AG09319 (cell line): ENCODE results near the gene C3orf22.

Experiments used
- DNase-seq: peaks from one replicate; pipeline ENCODE4 v3.0.0-alpha.2; 2010; ENCODE audit warnings: low read depth; ENCODE audit errors: extremely low read depth
- TF ChIP-seq, protein P1 (sequence below): IDR thresholded peaks from 2 replicates; pipeline ENCODE4 v1.5.1; 2011; ENCODE audit warnings: low read depth, mild to moderate bottlenecking, inconsistent platforms, low read length, moderate library complexity

Gene C3orf22

DNA sequence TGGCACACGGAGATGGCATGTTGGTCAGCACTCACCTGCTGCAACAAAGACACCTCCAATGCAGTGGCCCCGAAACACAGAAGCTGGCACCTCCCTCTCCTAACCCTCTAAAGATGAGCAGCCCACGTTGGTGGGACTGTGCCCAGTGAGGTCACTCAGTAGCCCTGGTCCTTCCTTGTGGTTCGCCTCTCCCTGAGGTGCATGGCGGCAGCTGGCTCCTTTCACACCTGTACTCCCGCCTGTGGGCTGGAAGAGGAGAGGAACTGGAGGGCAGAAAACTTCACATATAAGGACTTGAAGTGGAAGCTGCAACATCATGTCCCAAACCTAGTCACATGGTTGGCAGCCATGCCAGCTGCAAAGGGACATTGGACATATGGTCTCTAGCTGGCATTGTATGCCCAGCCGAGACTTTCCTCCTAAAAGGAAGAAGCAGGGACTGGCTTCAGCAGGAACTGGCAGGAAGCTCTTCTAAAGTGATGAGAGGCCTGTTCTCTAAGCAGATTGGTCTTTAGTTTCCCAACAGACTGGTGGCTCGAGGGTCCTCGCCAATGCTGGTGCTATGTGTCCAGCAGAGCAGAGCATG is 10.8 kb upstream of the C3orf22 start:
- no peak for DNase-seq
- TF ChIP-seq, protein P1, sequence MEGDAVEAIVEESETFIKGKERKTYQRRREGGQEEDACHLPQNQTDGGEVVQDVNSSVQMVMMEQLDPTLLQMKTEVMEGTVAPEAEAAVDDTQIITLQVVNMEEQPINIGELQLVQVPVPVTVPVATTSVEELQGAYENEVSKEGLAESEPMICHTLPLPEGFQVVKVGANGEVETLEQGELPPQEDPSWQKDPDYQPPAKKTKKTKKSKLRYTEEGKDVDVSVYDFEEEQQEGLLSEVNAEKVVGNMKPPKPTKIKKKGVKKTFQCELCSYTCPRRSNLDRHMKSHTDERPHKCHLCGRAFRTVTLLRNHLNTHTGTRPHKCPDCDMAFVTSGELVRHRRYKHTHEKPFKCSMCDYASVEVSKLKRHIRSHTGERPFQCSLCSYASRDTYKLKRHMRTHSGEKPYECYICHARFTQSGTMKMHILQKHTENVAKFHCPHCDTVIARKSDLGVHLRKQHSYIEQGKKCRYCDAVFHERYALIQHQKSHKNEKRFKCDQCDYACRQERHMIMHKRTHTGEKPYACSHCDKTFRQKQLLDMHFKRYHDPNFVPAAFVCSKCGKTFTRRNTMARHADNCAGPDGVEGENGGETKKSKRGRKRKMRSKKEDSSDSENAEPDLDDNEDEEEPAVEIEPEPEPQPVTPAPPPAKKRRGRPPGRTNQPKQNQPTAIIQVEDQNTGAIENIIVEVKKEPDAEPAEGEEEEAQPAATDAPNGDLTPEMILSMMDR, result no peak

DNA sequence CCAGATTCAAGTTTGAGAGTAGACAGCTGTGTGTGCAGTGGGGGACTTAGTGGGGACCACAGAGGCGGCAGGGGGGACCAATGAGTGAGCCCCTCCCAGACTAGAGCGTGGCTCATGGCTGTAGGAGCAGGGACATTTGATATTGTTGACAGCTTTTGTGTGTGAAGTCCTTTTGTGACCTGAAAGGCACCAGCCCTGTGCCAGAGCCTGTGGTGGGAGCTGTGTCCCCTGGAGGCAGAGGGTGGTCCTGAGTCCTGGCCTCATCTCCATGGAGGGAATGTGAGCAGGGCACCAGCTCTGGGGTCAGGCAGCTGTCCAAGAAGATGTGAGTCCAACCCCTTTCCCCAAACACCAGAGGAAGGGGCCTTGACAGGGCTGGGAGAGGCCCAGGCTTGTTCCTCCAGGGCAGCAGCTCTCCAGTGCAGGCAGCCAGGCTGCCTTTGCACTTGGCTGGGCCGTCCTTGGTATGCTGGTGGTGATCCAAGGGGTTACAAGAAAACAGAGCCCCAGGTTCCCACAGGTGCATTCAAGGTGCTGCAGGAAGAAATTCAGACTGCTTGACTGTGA is 10.1 kb upstream of the C3orf22 start:
- no peak for DNase-seq
- TF ChIP-seq, protein P1, result no peak

DNA sequence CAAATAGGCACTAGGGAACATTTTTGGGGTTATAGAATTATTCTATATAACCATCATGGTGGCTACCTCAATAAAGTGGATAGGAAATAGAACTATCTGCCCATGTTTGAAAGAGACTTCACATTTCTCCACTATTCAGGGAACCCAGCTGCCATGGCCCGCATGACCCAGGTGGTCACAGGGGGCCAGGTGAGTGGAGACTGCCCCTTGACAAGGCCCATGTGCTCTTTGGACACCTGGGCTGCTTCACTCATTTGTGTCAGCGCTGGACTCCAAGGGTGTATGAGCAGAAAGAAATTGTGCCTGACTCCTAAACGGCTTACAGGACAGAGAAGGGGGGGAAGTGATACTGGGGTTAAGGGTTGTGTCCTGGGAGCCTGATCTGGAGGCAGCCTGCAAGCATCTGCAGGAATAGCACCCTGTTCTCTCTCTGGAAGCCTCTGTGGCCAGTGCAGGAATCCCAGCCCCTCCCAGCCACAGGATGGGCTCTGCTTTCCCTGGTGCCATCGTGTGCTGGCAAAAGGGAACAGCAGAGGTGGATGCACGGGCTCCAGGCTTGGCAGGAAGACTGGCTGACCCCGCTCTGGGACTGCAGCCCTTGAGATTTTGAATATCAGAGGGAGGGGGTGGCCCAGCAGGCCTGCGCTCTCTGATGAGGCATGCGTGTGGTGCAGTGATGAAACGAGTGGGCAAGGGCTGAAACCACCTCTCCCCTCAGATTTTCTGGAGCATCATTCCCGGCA is 9.1 kb upstream of the C3orf22 start:
- TF ChIP-seq, protein P1, result no peak
- DNase-seq, result no peak

DNA sequence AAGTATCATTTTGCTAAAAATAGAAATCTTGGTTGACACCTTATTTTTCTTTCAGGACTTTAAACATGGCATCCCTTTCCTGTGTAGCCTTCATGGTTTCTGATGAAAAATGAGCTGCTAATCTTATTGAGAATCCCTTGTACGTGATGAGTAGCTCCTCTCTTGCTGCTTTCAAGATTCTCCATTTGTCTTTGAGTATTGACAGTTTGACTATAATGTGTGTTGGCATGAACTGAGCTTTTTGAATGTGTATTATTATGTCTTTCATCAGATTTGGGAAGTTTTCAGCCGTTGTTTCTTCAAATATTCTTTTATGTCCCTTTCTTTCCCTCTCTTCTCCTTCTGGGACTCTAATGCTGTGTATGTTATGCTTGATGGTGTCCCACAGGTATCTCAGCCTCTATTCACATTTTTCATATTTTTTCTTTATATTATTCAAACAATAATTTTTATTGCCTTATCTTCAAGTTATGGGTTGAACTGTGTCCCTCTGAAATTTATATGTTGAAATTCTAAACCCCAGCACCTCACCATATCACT is 4.1 kb upstream of the C3orf22 start:
- TF ChIP-seq, protein P1, result no peak
- no peak for DNase-seq

DNA sequence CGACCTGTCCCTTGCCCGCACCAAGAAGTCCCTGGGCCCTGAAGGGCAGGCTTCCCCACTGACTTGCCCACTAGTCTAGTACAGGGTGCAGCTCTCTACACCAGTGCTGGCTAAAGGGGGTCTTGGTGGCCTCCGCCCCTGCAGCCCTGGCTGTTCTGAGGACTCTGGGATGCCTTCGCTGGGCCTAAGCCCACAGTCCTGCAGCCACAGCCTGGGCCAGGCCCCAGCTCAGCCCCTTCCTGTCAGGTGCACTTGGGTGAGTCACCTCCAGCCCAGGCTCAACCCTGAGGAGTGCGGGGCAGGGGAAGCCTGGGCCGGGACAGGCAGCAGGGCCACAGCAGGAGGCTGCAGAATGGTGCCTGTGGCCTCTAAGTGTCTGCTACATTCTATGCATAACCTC is 971 bp downstream of the C3orf22 start:
- DNase-seq, result no peak

DNA sequence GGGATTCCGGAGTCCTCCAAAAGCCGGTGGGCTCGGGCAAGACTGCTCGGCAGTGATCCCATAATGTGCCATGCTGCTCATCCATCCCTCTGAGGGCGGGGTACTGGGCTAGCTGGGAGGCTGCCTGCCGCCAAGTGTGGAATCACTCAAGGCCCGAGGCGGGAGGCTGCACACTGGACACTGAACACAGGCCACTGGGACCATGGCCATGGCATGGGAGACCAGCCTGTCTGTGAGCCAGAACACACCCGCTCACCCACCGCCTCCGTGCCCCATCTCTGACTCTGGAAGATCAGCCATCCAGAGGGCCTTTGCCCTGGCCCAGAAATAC is 1.4 kb downstream of the C3orf22 start:
- no peak for DNase-seq
- TF ChIP-seq, protein P1, result no peak

More for the DNA sequence above, 971 bp downstream of the C3orf22 start:
- TF ChIP-seq, protein P1, result no peak
